Measurements from ENCODE around the gene CNOT4. TPM values are rescaled to one million over a fixed set of nuclear protein-coding genes. Genes with fewer than 3 reads are reported as not detected.
A peak's percentile ranks its signal among the peaks of the same experiment; 100 is the strongest.

The CNOT4 gene
- total RNA-seq, 1 experiment from 2014 or later = 14.6 TPM

GRCh38 chr7:135359615-135360014, 150.3 kb downstream of the CNOT4 start (continued):
- TF ChIP-seq ZNF423 (CRISPR knock-in tag; IDR thresholded peaks at IDR 0.05) (no peak), ZNF219 (CRISPR knock-in tag; IDR thresholded peaks at IDR 0.05; ENCODE audit: borderline replicate concordance) (no peak), ZNF317 (CRISPR knock-in tag; IDR thresholded peaks at IDR 0.05; ENCODE audit: borderline replicate concordance, low read depth) (no peak), OVOL2 (CRISPR knock-in tag; IDR thresholded peaks at IDR 0.05; ENCODE audit: borderline replicate concordance) (no peak)

- TF ChIP-seq FOXP4 (CRISPR knock-in tag; IDR thresholded peaks at IDR 0.05) (no peak), NFYB (CRISPR knock-in tag; conservative IDR thresholded peaks at IDR 0.05; ENCODE audit: low read depth) (no peak), ZBTB21 (CRISPR knock-in tag; IDR thresholded peaks at IDR 0.05; ENCODE audit: borderline replicate concordance) (no peak)
- H3K27me3 Mint-ChIP-seq (ENCODE audit: low read depth) = no peaks in the 10 kb centered on the region
- POLR2A ChIA-PET = no interaction called here
- no peaks in the 10 kb centered on the region for H3K36me3 Mint-ChIP-seq
- ATAC-seq (no peak), DNase-seq (ENCODE audit: low spot score) (no peak)
- no peak overlapping the region for H3K4me3 Mint-ChIP-seq
- CTCF ChIA-PET = interaction anchor here (0.8 to 4.4 kb wide), 7 partner anchors 8 to 123 kb away, joined by 3 to 27 read pairs (median 4); no protein-coding TSS in a partner anchor
- H3K9me3 Mint-ChIP-seq = no peaks in the 10 kb centered on the region
- H3K4me1 Mint-ChIP-seq = peaks cover 15% of the 10 kb centered on the region
- no peak overlapping the region for H3K27ac Mint-ChIP-seq
Measured at GRCh38 chr7:135355377-135356048, 154.4 kb downstream of the CNOT4 start.

GRCh38 chr7:135353832-135354231, 156.1 kb downstream of the CNOT4 start:
- no peaks in the 10 kb centered on the region for H3K36me3 Mint-ChIP-seq
- no peak for ATAC-seq

GRCh38 chr7:135352285-135352684, 157.6 kb downstream of the CNOT4 start:
- Mint-ChIP-seq H3K27me3 (ENCODE audit: low read depth) (no peaks in the 10 kb centered on the region), H3K4me3 (no peak overlapping the region), H3K4me1 (peaks cover 11% of the 10 kb centered on the region), H3K36me3 (no peaks in the 10 kb centered on the region), H3K27ac (no peak overlapping the region), H3K9me3 (no peaks in the 10 kb centered on the region)
- ChIA-PET CTCF (interaction anchor here (1.0 to 4.4 kb wide), 3 partner anchors 10 to 77 kb away, joined by 3 to 27 read pairs (median 6); no protein-coding TSS in a partner anchor), POLR2A (no interaction called here)
- DNase-seq (ENCODE audit: low spot score) (no peak), ATAC-seq (peak; percentile 68)
- TF ChIP-seq HMGXB4 (CRISPR knock-in tag; IDR thresholded peaks at IDR 0.05) = no peak
- no peak for TF ChIP-seq NFYB (CRISPR knock-in tag; conservative IDR thresholded peaks at IDR 0.05; ENCODE audit: low read depth)
- TF ChIP-seq TEAD1 (CRISPR knock-in tag; IDR thresholded peaks at IDR 0.05) = no peak
- TF ChIP-seq CBFB (CRISPR knock-in tag; IDR thresholded peaks at IDR 0.05; ENCODE audit: low read depth) = no peak
- no peak for TF ChIP-seq ZBTB43 (CRISPR knock-in tag; IDR thresholded peaks at IDR 0.05)
- no peak for TF ChIP-seq PRDM15 (CRISPR knock-in tag; IDR thresholded peaks at IDR 0.05)
- no peak for TF ChIP-seq MLX (CRISPR knock-in tag; IDR thresholded peaks at IDR 0.05)

More at GRCh38 chr7:135353832-135354231, 156.1 kb downstream of the CNOT4 start:
- Mint-ChIP-seq H3K4me3 (no peak overlapping the region), H3K4me1 (peaks cover 15% of the 10 kb centered on the region), H3K9me3 (no peaks in the 10 kb centered on the region), H3K27ac (no peak overlapping the region), H3K27me3 (ENCODE audit: low read depth) (no peaks in the 10 kb centered on the region)
- ChIA-PET POLR2A (no interaction called here), CTCF (interaction anchor here (0.7 to 4.4 kb wide), 3 partner anchors 8 to 79 kb away, joined by 3 to 27 read pairs (median 6); no protein-coding TSS in a partner anchor)
- no peak for TF ChIP-seq ATF1 (CRISPR knock-in tag; IDR thresholded peaks at IDR 0.05)
- TF ChIP-seq CTCF (IDR thresholded peaks at IDR 0.05) = no peak
- no peak for DNase-seq (ENCODE audit: low spot score)

Data from WTC11 (cell line).